Neuronal stem cell (in vitro differentiated cells): ENCODE data around the gene PCDHGA10.

Experiments
- DNase-seq: peaks from one replicate; pipeline ENCODE4 v3.0.0-alpha.2; 2013; ENCODE audit warnings: low spot score
- H2AFZ ChIP-seq: one replicate; pipeline ENCODE4 v1.6.1; 2013; ENCODE audit warnings: mild to moderate bottlenecking, low read length, inconsistent platforms
- H2AK5ac ChIP-seq: 2 replicates; pipeline ENCODE4 v1.6.1; 2013; ENCODE audit warnings: low read depth, mild to moderate bottlenecking, inconsistent platforms, low read length, moderate library complexity, mixed read lengths
- H2BK120ac ChIP-seq: 2 replicates; pipeline ENCODE4 v1.6.1; 2013; ENCODE audit warnings: low read depth, mild to moderate bottlenecking, inconsistent platforms, low read length, moderate library complexity, mixed read lengths
- H2BK12ac ChIP-seq: one replicate; pipeline ENCODE4 v1.6.1; 2013; ENCODE audit warnings: low read length, inconsistent platforms
- H2BK15ac ChIP-seq: 2 replicates; pipeline ENCODE4 v1.6.1; 2013; ENCODE audit warnings: mild to moderate bottlenecking, low read length, inconsistent platforms, mixed read lengths
- H2BK5ac ChIP-seq: one replicate; pipeline ENCODE4 v1.6.1; 2013; ENCODE audit warnings: inconsistent platforms, mild to moderate bottlenecking, low read length, moderate library complexity
- H3K14ac ChIP-seq: one replicate; pipeline ENCODE4 v1.6.1; 2013; ENCODE audit warnings: low read length, inconsistent platforms
- H3K18ac ChIP-seq: 2 replicates; pipeline ENCODE4 v1.6.1; 2013; ENCODE audit warnings: low read length, inconsistent platforms
- H3K23ac ChIP-seq: 2 replicates; pipeline ENCODE4 v1.6.1; 2013; ENCODE audit warnings: low read depth, mild to moderate bottlenecking, mixed read lengths, low read length, inconsistent platforms; ENCODE audit not compliant: poor library complexity
- H3K27ac ChIP-seq: replicated peaks from 3 replicates; pipeline ENCODE4 v1.5.1; 2013; ENCODE audit warnings: low read length, inconsistent platforms
- H3K27me3 ChIP-seq, 3 experiments: 2 replicates each; pipeline ENCODE4 v1.6.1; 2013; ENCODE audit warnings: low read length in 3 of 3, mild to moderate bottlenecking in 2 of 3, inconsistent platforms in 1 of 3, low read depth in 1 of 3, mixed read lengths in 1 of 3, moderate library complexity in 1 of 3; ENCODE audit not compliant: control insufficient read depth in 3 of 3, insufficient read depth in 3 of 3
- H3K36me3 ChIP-seq, 2 donors: replicated peaks in 1 of 2; 2 replicates each; pipeline ENCODE4 v1.6.1; 2013; ENCODE audit warnings: low read length in 2 of 2; ENCODE audit not compliant: control insufficient read depth in 2 of 2, insufficient read depth in 2 of 2
- H3K4ac ChIP-seq: 2 replicates; pipeline ENCODE4 v1.6.1; 2013; ENCODE audit warnings: inconsistent platforms, mild to moderate bottlenecking, low read length, moderate library complexity
- H3K4me1 ChIP-seq, 2 donors: 1 replicate in 1 of 2; 2 replicates in 1 of 2; pipeline ENCODE4 v1.6.1; 2013; ENCODE audit warnings: low read length in 2 of 2, low read depth in 1 of 2; ENCODE audit not compliant: control insufficient read depth in 2 of 2, insufficient read depth in 1 of 2
- H3K4me2 ChIP-seq: one replicate; pipeline ENCODE4 v1.6.1; 2013; ENCODE audit warnings: mild to moderate bottlenecking, low read length, inconsistent platforms; ENCODE audit not compliant: insufficient read depth, poor library complexity, severe bottlenecking
- H3K4me3 ChIP-seq, 2 donors: 2 replicates each; pipeline ENCODE4 v1.5.1; 2013; ENCODE audit warnings: low read length in 2 of 2, mild to moderate bottlenecking in 2 of 2, inconsistent platforms in 1 of 2, moderate library complexity in 1 of 2
- H3K79me1 ChIP-seq: one replicate; pipeline ENCODE4 v1.6.1; 2013; ENCODE audit warnings: low read depth, mild to moderate bottlenecking, inconsistent platforms, low read length, moderate library complexity
- H3K9ac ChIP-seq: one replicate; pipeline ENCODE4 v1.6.1; 2013; ENCODE audit warnings: mild to moderate bottlenecking, low read depth, low read length, inconsistent platforms; ENCODE audit not compliant: poor library complexity
- H3K9me3 ChIP-seq, 2 donors: replicated peaks in 1 of 2; 2 replicates each; pipeline versions ENCODE3 to v1.6.1; 2013; ENCODE audit warnings: low read length in 2 of 2, mild to moderate bottlenecking in 2 of 2, inconsistent platforms in 1 of 2, low read depth in 1 of 2, mixed read lengths in 1 of 2, moderate library complexity in 1 of 2; ENCODE audit not compliant: control insufficient read depth in 2 of 2, insufficient read depth in 1 of 2
- H4K8ac ChIP-seq: one replicate; pipeline ENCODE4 v1.6.1; 2013; ENCODE audit warnings: low read depth, mild to moderate bottlenecking, inconsistent platforms, low read length, moderate library complexity
- H4K91ac ChIP-seq: one replicate; pipeline ENCODE4 v1.6.1; 2013; ENCODE audit warnings: low read length, low read depth, mild to moderate bottlenecking, inconsistent platforms; ENCODE audit not compliant: poor library complexity
- WGBS, 2 donors: extraction: QIAGEN DNeasy Blood & Tissue Kit; methylation state at CpG; one replicate each; pipeline ENCODE4 v1.1.7; 2013; ENCODE audit warnings: missing lambda C conversion rate in 2 of 2, mixed read lengths in 1 of 2; ENCODE audit not compliant: insufficient read length in 2 of 2, insufficient replicate concordance in 1 of 2; ENCODE audit errors: extremely low coverage in 2 of 2; 5-methylcytosine and 5-hydroxymethylcytosine counted together

The PCDHGA10 gene

GRCh38 chr5:141465351-141465750 is 52.6 kb downstream of the PCDHGA10 start:
- H2AK5ac ChIP-seq, result no peak overlapping the region
- H3K4me1 ChIP-seq, result no peaks in the 10 kb centered on the region
- H3K23ac ChIP-seq, result no peak overlapping the region
- no peak overlapping the region for H2BK120ac ChIP-seq
- no peak overlapping the region for H2AFZ ChIP-seq
- no peak overlapping the region for H3K9ac ChIP-seq
- no peak overlapping the region for H2BK5ac ChIP-seq
- peaks cover 0 to 6% of the 10 kb centered on the region in 2 donors for H3K36me3 ChIP-seq
- H3K4ac ChIP-seq, result no peak overlapping the region
- H3K79me1 ChIP-seq, result no peaks in the 10 kb centered on the region
- H4K8ac ChIP-seq, result no peak overlapping the region
- no peak for DNase-seq
- no peak overlapping the region for H3K4me3 ChIP-seq
- no peak overlapping the region for H2BK15ac ChIP-seq
- no peak overlapping the region for H2BK12ac ChIP-seq
- H3K27me3 ChIP-seq, result no peaks in the 10 kb centered on the region
- no peak overlapping the region for H3K14ac ChIP-seq
- no peak overlapping the region for H3K4me2 ChIP-seq
- no peak overlapping the region for H3K18ac ChIP-seq
- H4K91ac ChIP-seq, result no peak overlapping the region
- no CpG with 5 or more reads among the region's 3 CpGs for WGBS, 2 donors
- no peaks in the 10 kb centered on the region for H3K9me3 ChIP-seq
- no peak overlapping the region for H3K27ac ChIP-seq
